HT1080 (cell line): ENCODE measurements around the gene GOLGA8T. TPM values are rescaled to one million over a fixed set of nuclear protein-coding genes. Genes with fewer than 3 reads are reported as not detected.
"Not testable (repeated sequence)": the region's sequence is repeated elsewhere in the genome, so short reads cannot be mapped to it uniquely, and the experiment has no call there.

Experiments
- DNase-seq: peaks from one replicate; pipeline ENCODE4 v3.0.0-alpha.2; 2015; ENCODE audit warnings: low read depth
- small RNA-seq: library from RNA; depleted of rRNA; stranded (forward); fragments of <200 nt; gene quantifications from one replicate; pipeline ENCODE3, GENCODE V24; 2014
- total RNA-seq: library from RNA; depleted of rRNA; stranded (reverse); fragments of >200 nt; shearing (Covaris generic); gene quantifications from 2 replicates; pipeline ENCODE4 v1.2.3, GENCODE V29; 2014; rRNA removed

Gene GOLGA8T
- total RNA-seq, 1 experiment from 2014 or later, result 0.06 TPM

GRCh38 chr15:30191639-30192038 is 56.8 kb downstream of the GOLGA8T start:
- not testable (repeated sequence) for DNase-seq

- DNase-seq, result not testable (repeated sequence)
These were observed 57.4 kb downstream of the GOLGA8T start for GRCh38 chr15:30192119-30192745.

GRCh38 chr15:30192892-30193291 is 58.0 kb downstream of the GOLGA8T start:
- DNase-seq, result not testable (repeated sequence)

Small RNAs within 50 kb of the gene (small RNA-seq; reads per million reads assigned to genes)
- not detected for gene AC120045.2
- gene RF00096, result 0.27 reads per million, percentile 24 among the genes with 10 or more reads in this experiment
- not detected for gene RN7SL469P
- gene RN7SL673P, result not detected

Other genes with a start within 250 kb of the GOLGA8T start
- 0.07 TPM in 1 of 2 replicates, not detected in the other for gene GOLGA8J, start 52.1 kb upstream of the GOLGA8T start, total RNA-seq